ENCODE data around the gene ARFGAP1.

GRCh38 chr20:63277466-63278272 lies 5.1 kb downstream of the ARFGAP1 start:
- TF ChIP-seq, protein P1, sequence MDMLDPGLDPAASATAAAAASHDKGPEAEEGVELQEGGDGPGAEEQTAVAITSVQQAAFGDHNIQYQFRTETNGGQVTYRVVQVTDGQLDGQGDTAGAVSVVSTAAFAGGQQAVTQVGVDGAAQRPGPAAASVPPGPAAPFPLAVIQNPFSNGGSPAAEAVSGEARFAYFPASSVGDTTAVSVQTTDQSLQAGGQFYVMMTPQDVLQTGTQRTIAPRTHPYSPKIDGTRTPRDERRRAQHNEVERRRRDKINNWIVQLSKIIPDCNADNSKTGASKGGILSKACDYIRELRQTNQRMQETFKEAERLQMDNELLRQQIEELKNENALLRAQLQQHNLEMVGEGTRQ (IDR thresholded peaks at IDR 0.05; ENCODE audit: low read length) = no peak
- no peak for TF ChIP-seq CTCF (IDR thresholded peaks at IDR 0.05; ENCODE audit: control extremely low read depth in 1 of 3, insufficient read depth in 1 of 3, low read depth in 1 of 3, low read length in 3 of 3)
- no peak for TF ChIP-seq GABPA (IDR thresholded peaks at IDR 0.05; ENCODE audit: borderline replicate concordance, insufficient read depth, low read length)
- no peak for TF ChIP-seq PHF8 (conservative IDR thresholded peaks at IDR 0.05; ENCODE audit: low read depth, low read length)
- no peak for TF ChIP-seq EP300 (IDR thresholded peaks at IDR 0.05; ENCODE audit: borderline replicate concordance in 1 of 2, low read depth in 2 of 2, low read length in 2 of 2)
- no peak for TF ChIP-seq POLR2A (IDR thresholded peaks at IDR 0.05; ENCODE audit: control extremely low read depth in 1 of 2, low read depth in 2 of 2, low read length in 2 of 2)
- TF ChIP-seq SUZ12 (IDR thresholded peaks at IDR 0.05; ENCODE audit: low read length) = no peak
- no peak for TF ChIP-seq BRCA1 (IDR thresholded peaks at IDR 0.05; ENCODE audit: low read depth, low read length)
- no peak for TF ChIP-seq KDM1A (IDR thresholded peaks at IDR 0.05; ENCODE audit: borderline replicate concordance, low read length)
- TF ChIP-seq, protein P2, sequence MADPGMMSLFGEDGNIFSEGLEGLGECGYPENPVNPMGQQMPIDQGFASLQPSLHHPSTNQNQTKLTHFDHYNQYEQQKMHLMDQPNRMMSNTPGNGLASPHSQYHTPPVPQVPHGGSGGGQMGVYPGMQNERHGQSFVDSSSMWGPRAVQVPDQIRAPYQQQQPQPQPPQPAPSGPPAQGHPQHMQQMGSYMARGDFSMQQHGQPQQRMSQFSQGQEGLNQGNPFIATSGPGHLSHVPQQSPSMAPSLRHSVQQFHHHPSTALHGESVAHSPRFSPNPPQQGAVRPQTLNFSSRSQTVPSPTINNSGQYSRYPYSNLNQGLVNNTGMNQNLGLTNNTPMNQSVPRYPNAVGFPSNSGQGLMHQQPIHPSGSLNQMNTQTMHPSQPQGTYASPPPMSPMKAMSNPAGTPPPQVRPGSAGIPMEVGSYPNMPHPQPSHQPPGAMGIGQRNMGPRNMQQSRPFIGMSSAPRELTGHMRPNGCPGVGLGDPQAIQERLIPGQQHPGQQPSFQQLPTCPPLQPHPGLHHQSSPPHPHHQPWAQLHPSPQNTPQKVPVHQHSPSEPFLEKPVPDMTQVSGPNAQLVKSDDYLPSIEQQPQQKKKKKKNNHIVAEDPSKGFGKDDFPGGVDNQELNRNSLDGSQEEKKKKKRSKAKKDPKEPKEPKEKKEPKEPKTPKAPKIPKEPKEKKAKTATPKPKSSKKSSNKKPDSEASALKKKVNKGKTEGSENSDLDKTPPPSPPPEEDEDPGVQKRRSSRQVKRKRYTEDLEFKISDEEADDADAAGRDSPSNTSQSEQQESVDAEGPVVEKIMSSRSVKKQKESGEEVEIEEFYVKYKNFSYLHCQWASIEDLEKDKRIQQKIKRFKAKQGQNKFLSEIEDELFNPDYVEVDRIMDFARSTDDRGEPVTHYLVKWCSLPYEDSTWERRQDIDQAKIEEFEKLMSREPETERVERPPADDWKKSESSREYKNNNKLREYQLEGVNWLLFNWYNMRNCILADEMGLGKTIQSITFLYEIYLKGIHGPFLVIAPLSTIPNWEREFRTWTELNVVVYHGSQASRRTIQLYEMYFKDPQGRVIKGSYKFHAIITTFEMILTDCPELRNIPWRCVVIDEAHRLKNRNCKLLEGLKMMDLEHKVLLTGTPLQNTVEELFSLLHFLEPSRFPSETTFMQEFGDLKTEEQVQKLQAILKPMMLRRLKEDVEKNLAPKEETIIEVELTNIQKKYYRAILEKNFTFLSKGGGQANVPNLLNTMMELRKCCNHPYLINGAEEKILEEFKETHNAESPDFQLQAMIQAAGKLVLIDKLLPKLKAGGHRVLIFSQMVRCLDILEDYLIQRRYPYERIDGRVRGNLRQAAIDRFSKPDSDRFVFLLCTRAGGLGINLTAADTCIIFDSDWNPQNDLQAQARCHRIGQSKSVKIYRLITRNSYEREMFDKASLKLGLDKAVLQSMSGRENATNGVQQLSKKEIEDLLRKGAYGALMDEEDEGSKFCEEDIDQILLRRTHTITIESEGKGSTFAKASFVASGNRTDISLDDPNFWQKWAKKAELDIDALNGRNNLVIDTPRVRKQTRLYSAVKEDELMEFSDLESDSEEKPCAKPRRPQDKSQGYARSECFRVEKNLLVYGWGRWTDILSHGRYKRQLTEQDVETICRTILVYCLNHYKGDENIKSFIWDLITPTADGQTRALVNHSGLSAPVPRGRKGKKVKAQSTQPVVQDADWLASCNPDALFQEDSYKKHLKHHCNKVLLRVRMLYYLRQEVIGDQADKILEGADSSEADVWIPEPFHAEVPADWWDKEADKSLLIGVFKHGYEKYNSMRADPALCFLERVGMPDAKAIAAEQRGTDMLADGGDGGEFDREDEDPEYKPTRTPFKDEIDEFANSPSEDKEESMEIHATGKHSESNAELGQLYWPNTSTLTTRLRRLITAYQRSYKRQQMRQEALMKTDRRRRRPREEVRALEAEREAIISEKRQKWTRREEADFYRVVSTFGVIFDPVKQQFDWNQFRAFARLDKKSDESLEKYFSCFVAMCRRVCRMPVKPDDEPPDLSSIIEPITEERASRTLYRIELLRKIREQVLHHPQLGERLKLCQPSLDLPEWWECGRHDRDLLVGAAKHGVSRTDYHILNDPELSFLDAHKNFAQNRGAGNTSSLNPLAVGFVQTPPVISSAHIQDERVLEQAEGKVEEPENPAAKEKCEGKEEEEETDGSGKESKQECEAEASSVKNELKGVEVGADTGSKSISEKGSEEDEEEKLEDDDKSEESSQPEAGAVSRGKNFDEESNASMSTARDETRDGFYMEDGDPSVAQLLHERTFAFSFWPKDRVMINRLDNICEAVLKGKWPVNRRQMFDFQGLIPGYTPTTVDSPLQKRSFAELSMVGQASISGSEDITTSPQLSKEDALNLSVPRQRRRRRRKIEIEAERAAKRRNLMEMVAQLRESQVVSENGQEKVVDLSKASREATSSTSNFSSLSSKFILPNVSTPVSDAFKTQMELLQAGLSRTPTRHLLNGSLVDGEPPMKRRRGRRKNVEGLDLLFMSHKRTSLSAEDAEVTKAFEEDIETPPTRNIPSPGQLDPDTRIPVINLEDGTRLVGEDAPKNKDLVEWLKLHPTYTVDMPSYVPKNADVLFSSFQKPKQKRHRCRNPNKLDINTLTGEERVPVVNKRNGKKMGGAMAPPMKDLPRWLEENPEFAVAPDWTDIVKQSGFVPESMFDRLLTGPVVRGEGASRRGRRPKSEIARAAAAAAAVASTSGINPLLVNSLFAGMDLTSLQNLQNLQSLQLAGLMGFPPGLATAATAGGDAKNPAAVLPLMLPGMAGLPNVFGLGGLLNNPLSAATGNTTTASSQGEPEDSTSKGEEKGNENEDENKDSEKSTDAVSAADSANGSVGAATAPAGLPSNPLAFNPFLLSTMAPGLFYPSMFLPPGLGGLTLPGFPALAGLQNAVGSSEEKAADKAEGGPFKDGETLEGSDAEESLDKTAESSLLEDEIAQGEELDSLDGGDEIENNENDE (IDR thresholded peaks at IDR 0.05; ENCODE audit: insufficient replicate concordance, low read length) = no peak
- TF ChIP-seq TAF1 (IDR thresholded peaks at IDR 0.05; ENCODE audit: low read depth, low read length) = no peak
- TF ChIP-seq CHD2 (IDR thresholded peaks at IDR 0.05; ENCODE audit: low read length) = no peak
- no peak for TF ChIP-seq CBX8 (IDR thresholded peaks at IDR 0.05; ENCODE audit: borderline replicate concordance, low read depth, low read length)
- no peak for TF ChIP-seq RNF2 (IDR thresholded peaks at IDR 0.05; ENCODE audit: borderline replicate concordance, low read depth, low read length, missing control alignments, poor library complexity, severe bottlenecking)
